DND-41 (cell line): ENCODE results near the gene THOP1.

Experiments
- CTCF ChIP-seq: IDR thresholded peaks from 2 replicates; pipeline ENCODE4 v1.5.1; 2012; ENCODE audit warnings: borderline replicate concordance, low read length, moderate library complexity, mild to moderate bottlenecking; ENCODE audit not compliant: poor library complexity, severe bottlenecking; ENCODE audit errors: extremely low read depth
- EZH2 ChIP-seq: IDR thresholded peaks from 3 replicates; pipeline ENCODE4 v1.6.1; 2012; ENCODE audit warnings: borderline replicate concordance, low read depth, mild to moderate bottlenecking, moderate library complexity, low read length, inconsistent platforms; ENCODE audit not compliant: severe bottlenecking

GRCh38 chr19:2813235-2814160 is 28.2 kb downstream of the THOP1 start:
- no peak for TF ChIP-seq CTCF
- TF ChIP-seq EZH2: no peak
